Muscle of back (tissue), 10 donors: ENCODE measurements around the gene FGF6. TPM values are rescaled to one million over a fixed set of nuclear protein-coding genes. Genes with fewer than 3 reads are reported as not detected.

ENCODE experiments used
- polyA plus RNA-seq, 10 donors: library from polyadenylated mRNA; unstranded; fragments of 120-200 nt; gene quantifications; one replicate each; pipeline ENCODE4 v1.2.1, GENCODE V29; 2013; ENCODE audit not compliant: insufficient read length in 10 of 10

FGF6 gene
- polyA plus RNA-seq, 10 donors, result 15.4 to 61.1 (median 30.1) TPM

Other genes starting within 250 kb of the FGF6 start
- 100 to 1,000 TPM in 5 of 10 donors, 10 to 100 TPM in 5; 74.4 to 129 (median 100) TPM for gene CCND2, start 172.1 kb downstream of the FGF6 start, polyA plus RNA-seq
- 1 to 10 TPM; 5.3 to 9.3 (median 7.4) TPM for gene TIGAR, start 124.6 kb downstream of the FGF6 start, polyA plus RNA-seq
- under 1 TPM in 7 of 10 donors, not detected in 3; 0.05 to 0.22 (median 0.14) TPM for gene FGF23, start 66.1 kb downstream of the FGF6 start, polyA plus RNA-seq
- gene RAD51AP1, start 93.1 kb upstream of the FGF6 start, polyA plus RNA-seq, result 10 to 100 TPM in 8 of 10 donors, 1 to 10 TPM in 2; 9.0 to 17.2 (median 11.9) TPM
- 10 to 100 TPM; 14.0 to 20.8 (median 18.4) TPM for gene DYRK4, start 116.4 kb upstream of the FGF6 start, polyA plus RNA-seq
- 1 to 10 TPM in 4 of 10 donors, under 1 TPM in 6; 0.34 to 1.5 (median 0.92) TPM for gene AKAP3, start 203.2 kb upstream of the FGF6 start, polyA plus RNA-seq
- 10 to 100 TPM; 63.3 to 88.2 (median 79.3) TPM for gene NDUFA9, start 203.3 kb upstream of the FGF6 start, polyA plus RNA-seq